Measurements from ENCODE around the gene ACIN1.
"Not testable (repeated sequence)": the region's sequence is repeated elsewhere in the genome, so short reads cannot be mapped to it uniquely, and the experiment has no call there.

ACIN1 gene

DNA sequence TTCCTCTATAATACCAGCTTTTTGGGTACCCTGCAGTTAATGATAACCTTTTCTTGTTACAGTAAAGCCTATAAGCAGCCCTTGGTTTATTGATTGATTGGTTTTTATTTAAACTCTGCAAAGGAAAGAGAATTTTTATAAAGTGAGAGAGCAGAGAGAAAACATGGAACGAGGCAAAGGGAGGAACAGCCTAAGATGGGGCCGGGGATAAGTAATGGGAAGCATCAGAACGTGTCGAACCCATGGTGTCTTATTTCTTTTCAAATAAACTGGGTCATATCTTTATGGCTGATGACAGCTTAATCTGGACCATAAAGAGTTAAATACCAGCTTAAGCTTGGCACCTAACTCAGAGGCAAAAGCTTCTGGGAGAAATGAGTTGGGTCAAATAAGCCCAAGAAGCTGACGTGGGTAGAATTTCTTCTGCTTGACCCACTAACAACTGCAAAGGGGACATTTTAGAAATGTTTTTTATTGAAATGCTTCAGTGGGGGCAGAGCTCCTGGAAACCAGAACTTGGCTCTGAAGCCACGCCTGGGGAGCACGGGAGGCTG, 73.0 kb downstream of the ACIN1 start:
- no peak for TF ChIP-seq FOXP2 (optimal IDR thresholded peaks at IDR 0.05; ENCODE audit: control extremely low read depth, extremely low read length, insufficient read depth)
- no peak for TF ChIP-seq EZH2 (IDR thresholded peaks at IDR 0.05)
- TF ChIP-seq POLR2AphosphoS5 (IDR thresholded peaks at IDR 0.05; ENCODE audit: borderline replicate concordance, low read depth, low read length), result no peak
- Histone ChIP-seq H3K27ac (peak overlapping the region; percentile 54; the same call in 1 of the 2 replicates), H3K9me3 (ENCODE audit: low read depth, low read length) (no peaks in the 10 kb centered on the region), H3K4me3 (no peak overlapping the region), H3K9ac (ENCODE audit: insufficient read length) (no peak overlapping the region), H3K36me3 (ENCODE audit: insufficient read depth, low read length) (peaks cover 16% of the 10 kb centered on the region)
- DNase-seq (ENCODE audit: low read depth, low spot score), result no peak

DNA sequence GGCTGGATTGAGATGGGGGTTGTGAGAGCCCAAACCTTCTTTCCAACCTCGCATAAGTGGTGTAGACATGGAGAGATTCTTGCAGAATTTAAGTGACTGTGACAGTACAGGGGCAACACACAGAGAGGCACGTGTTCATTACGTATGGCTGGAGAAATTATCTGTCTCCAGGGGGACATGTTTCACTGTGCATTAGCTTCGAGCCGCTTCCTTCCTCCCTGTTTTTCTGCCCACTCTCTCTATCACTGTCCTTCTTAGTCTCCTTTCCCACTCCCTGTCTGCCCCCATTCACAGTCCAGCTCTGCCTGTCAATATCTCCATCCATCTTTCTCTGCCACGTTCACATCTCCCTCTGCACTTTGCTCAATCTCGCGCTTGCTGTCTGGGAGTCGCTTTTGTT, 73.5 kb downstream of the ACIN1 start:
- H3K9me3 ChIP-seq (ENCODE audit: low read depth, low read length), result no peaks in the 10 kb centered on the region
- H3K36me3 ChIP-seq (ENCODE audit: insufficient read depth, low read length), result peaks cover 16% of the 10 kb centered on the region
- no peak overlapping the region for H3K9ac ChIP-seq (ENCODE audit: insufficient read length)
- H3K4me3 ChIP-seq, result no peak overlapping the region
- H3K27ac ChIP-seq, result 0 out of 2 replicates have a peak overlapping the region, but pooled peaks have one; percentile 22
- DNase-seq (ENCODE audit: low read depth, low spot score), result no peak
- TF ChIP-seq EZH2 (IDR thresholded peaks at IDR 0.05) (no peak), FOXP2 (optimal IDR thresholded peaks at IDR 0.05; ENCODE audit: control extremely low read depth, extremely low read length, insufficient read depth) (no peak), POLR2AphosphoS5 (IDR thresholded peaks at IDR 0.05; ENCODE audit: borderline replicate concordance, low read depth, low read length) (no peak)

DNA sequence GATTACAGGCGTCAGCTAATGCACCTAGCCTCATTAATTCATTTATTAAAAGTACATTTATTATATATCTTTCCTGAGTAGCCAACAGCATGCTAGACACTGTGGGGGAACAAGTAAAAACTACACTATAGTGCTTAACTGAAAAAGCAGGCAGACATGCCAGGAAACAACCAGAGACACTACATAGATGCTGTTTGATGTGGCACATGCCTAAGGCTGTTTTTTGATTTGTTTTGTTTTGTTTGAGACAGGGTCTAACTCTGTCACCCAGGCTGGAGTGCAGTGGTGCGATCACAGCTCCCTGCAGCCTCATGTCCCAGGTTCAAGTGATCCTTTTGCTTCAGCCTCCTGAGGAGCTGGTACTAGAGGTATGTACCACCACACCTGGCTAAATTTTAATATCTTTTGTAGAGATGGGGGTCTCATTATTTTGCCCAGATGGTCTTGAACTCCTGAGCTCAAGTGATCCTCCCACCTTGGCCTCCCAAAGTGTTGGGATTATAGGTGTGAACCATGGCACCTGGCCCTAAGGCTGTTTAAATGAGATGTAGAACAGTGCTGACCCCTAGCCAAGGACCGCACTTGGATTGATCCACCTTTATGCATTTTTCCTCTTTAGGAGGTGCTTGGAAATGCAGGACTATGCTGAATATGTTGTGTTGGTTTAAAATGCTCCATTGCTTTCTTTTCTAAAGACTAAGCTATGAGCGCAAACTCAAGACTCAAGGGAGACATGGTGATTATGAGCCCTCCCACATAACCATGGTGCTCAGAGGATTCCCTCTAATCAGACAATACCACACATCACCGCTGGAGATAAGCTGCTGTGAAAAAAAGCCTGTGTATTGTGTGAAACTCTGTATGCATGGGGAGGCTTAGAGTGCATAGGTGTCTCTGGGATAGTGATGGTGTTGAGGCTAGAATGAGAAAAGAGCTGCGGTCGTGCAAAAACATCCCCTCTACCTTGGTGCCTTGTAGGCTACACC, 74.5 kb downstream of the ACIN1 start:
- H3K4me3 ChIP-seq, result no peak overlapping the region
- H3K27ac ChIP-seq, result no peak overlapping the region
- peaks cover 6% of the 10 kb centered on the region for H3K36me3 ChIP-seq (ENCODE audit: insufficient read depth, low read length)
- no peak for TF ChIP-seq FOXP2 (optimal IDR thresholded peaks at IDR 0.05; ENCODE audit: control extremely low read depth, extremely low read length, insufficient read depth)
- TF ChIP-seq POLR2AphosphoS5 (IDR thresholded peaks at IDR 0.05; ENCODE audit: borderline replicate concordance, low read depth, low read length), result no peak
- no peak for TF ChIP-seq EZH2 (IDR thresholded peaks at IDR 0.05)
- no peaks in the 10 kb centered on the region for H3K9me3 ChIP-seq (ENCODE audit: low read depth, low read length)
- no peak overlapping the region for H3K9ac ChIP-seq (ENCODE audit: insufficient read length)
- no peak for DNase-seq (ENCODE audit: low read depth, low spot score)

DNA sequence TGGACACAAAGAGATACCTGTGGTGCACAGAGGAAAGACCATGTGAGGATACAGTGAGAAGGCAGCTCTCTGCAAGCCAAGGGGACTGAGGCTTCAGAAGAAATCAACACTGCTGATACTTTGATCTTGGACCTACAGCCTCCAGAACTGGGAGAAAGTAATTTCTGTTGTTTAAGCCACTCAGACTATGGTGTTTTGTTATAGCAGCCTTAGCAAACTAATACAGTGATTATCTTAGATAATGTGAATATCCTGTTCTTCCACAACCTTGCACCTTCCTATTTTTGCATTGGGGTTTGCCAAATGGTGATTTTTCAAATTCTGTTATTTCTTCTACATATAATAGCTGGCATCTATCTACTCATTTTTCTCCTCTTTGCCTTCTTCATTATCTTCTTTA, 76.8 kb downstream of the ACIN1 start:
- Histone ChIP-seq H3K27ac (no peak overlapping the region), H3K36me3 (ENCODE audit: insufficient read depth, low read length) (no peaks in the 10 kb centered on the region), H3K4me3 (no peak overlapping the region), H3K9me3 (ENCODE audit: low read depth, low read length) (no peaks in the 10 kb centered on the region), H3K9ac (ENCODE audit: insufficient read length) (no peak overlapping the region)
- DNase-seq (ENCODE audit: low read depth, low spot score), result no peak
- TF ChIP-seq EZH2 (IDR thresholded peaks at IDR 0.05) (no peak), FOXP2 (optimal IDR thresholded peaks at IDR 0.05; ENCODE audit: control extremely low read depth, extremely low read length, insufficient read depth) (no peak), POLR2AphosphoS5 (IDR thresholded peaks at IDR 0.05; ENCODE audit: borderline replicate concordance, low read depth, low read length) (no peak)

- TF ChIP-seq EZH2 (IDR thresholded peaks at IDR 0.05) (no peak), FOXP2 (optimal IDR thresholded peaks at IDR 0.05; ENCODE audit: control extremely low read depth, extremely low read length, insufficient read depth) (no peak), POLR2AphosphoS5 (IDR thresholded peaks at IDR 0.05; ENCODE audit: borderline replicate concordance, low read depth, low read length) (no peak)
- Histone ChIP-seq H3K27ac (no peak overlapping the region), H3K4me3 (no peak overlapping the region)
Measured at GRCh38 chr14:23017091-23017490, 77.8 kb downstream of the ACIN1 start.

DNA sequence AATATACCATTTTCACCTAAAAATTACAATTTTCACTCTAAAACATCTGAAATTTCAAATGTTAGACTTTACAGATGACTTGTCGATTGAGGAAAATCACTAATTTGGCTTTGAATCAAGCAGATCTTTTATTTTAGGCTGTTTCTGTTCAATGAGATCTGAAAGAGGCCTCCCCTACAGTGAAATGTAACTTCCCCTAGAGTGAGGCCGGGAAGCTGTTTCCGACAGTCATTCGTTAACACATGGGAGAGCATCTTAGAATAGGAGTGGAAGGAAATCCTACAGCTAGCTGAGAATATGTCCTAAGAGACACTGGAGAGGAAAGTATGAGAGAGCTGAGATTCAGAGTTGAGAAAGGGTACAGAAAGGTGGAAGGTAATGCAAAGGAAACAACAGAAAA, 79.3 kb downstream of the ACIN1 start:
- TF ChIP-seq EZH2 (IDR thresholded peaks at IDR 0.05) (no peak), POLR2AphosphoS5 (IDR thresholded peaks at IDR 0.05; ENCODE audit: borderline replicate concordance, low read depth, low read length) (no peak), FOXP2 (optimal IDR thresholded peaks at IDR 0.05; ENCODE audit: control extremely low read depth, extremely low read length, insufficient read depth) (no peak)
- Histone ChIP-seq H3K9ac (ENCODE audit: insufficient read length) (no peak overlapping the region), H3K9me3 (ENCODE audit: low read depth, low read length) (no peaks in the 10 kb centered on the region), H3K4me3 (no peak overlapping the region), H3K27ac (no peak overlapping the region), H3K36me3 (ENCODE audit: insufficient read depth, low read length) (no peaks in the 10 kb centered on the region)
- no peak for DNase-seq (ENCODE audit: low read depth, low spot score)

More at GRCh38 chr14:23017091-23017490, 77.8 kb downstream of the ACIN1 start:
- Histone ChIP-seq H3K9ac (ENCODE audit: insufficient read length) (no peak overlapping the region), H3K9me3 (ENCODE audit: low read depth, low read length) (no peaks in the 10 kb centered on the region), H3K36me3 (ENCODE audit: insufficient read depth, low read length) (no peaks in the 10 kb centered on the region)
- DNase-seq (ENCODE audit: low read depth, low spot score), result no peak

- not testable (repeated sequence) for DNase-seq (ENCODE audit: low read depth, low spot score); H3K9me3 ChIP-seq (ENCODE audit: low read depth, low read length); H3K9ac ChIP-seq (ENCODE audit: insufficient read length); H3K36me3 ChIP-seq (ENCODE audit: insufficient read depth, low read length); H3K4me3 ChIP-seq; H3K27ac ChIP-seq
Measured at GRCh38 chr14:23013749-23014054, 81.2 kb downstream of the ACIN1 start.

DNA sequence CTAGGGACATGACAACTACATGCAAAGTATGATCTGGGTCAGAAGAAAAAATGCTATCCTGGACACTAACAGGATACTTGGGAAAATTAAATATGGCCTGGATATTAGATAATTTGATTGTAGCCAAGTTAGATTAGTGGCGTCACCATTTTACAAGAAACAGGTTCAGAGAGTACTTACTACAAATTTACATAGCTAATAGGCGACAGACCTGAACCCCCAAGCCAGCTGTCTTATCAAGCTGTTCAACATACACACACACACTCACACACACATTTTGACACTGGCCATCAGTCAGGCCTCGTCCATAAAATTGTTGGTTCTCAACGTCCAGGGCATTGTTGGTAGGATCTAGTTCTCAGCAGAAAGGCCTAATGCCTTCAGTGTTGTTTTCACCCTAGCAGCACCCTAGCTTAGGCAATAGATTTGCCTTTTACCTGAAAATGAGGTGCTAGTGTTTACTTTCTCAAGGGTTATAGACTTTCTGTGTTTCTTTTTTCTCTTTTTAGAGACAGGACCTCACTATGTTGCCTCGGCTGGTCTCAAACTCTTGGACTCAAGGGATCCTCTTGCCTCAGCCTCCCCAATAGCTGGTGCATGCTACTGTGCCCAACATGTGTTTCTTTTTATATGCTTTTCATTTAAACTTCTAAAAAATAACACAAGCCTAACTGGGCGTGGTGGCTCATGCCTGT, 81.7 kb downstream of the ACIN1 start:
- no peak overlapping the region for H3K4me3 ChIP-seq
- DNase-seq (ENCODE audit: low read depth, low spot score), result no peak
- H3K9ac ChIP-seq (ENCODE audit: insufficient read length), result no peak overlapping the region
- H3K9me3 ChIP-seq (ENCODE audit: low read depth, low read length), result no peaks in the 10 kb centered on the region
- no peaks in the 10 kb centered on the region for H3K36me3 ChIP-seq (ENCODE audit: insufficient read depth, low read length)
- no peak for TF ChIP-seq FOXP2 (optimal IDR thresholded peaks at IDR 0.05; ENCODE audit: control extremely low read depth, extremely low read length, insufficient read depth)
- no peak for TF ChIP-seq POLR2AphosphoS5 (IDR thresholded peaks at IDR 0.05; ENCODE audit: borderline replicate concordance, low read depth, low read length)
- no peak for TF ChIP-seq EZH2 (IDR thresholded peaks at IDR 0.05)
- peak overlapping the region; percentile 35; the same call in 1 of the 2 replicates for H3K27ac ChIP-seq
